GM23338 (cell line): ENCODE measurements around the gene MVB12B. TPM values are rescaled to one million over a fixed set of nuclear protein-coding genes. Genes with fewer than 3 reads are reported as not detected.

Experiments used
- ATAC-seq: fragments of 200-7000 bp; cut with Tn5 transposase; 3 replicates; pipeline ENCODE4 v1.9.1; 2020
- DNase-seq: peaks from one replicate; pipeline ENCODE4 v3.0.0-alpha.2; 2015; ENCODE audit warnings: low spot score
- H2AFZ ChIP-seq: fragments of 200-600 bp; sonication (generic); 2 replicates; pipeline ENCODE4 v1.8.0; 2016; ENCODE audit warnings: antibody characterized with exemption, mild to moderate bottlenecking, moderate library complexity
- H3F3A ChIP-seq: fragments of 200-600 bp; sonication (generic); replicated peaks from 2 replicates; pipeline ENCODE4 v1.8.0; 2017; ENCODE audit warnings: antibody characterized with exemption, mixed run types, low read depth
- H3K27ac ChIP-seq: fragments of 200-600 bp; sonication (generic); 2 replicates; pipeline ENCODE4 v1.6.1; 2016; ENCODE audit warnings: low read depth
- H3K27me3 ChIP-seq: fragments of 200-600 bp; sonication (generic); 2 replicates; pipeline ENCODE4 v1.8.0; 2016; ENCODE audit warnings: mild to moderate bottlenecking, mixed run types, moderate library complexity; ENCODE audit not compliant: insufficient read depth
- H3K36me3 ChIP-seq: fragments of 200-600 bp; sonication (generic); 2 replicates; pipeline ENCODE4 v1.8.0; 2016; ENCODE audit warnings: mild to moderate bottlenecking; ENCODE audit not compliant: insufficient read depth
- H3K4me1 ChIP-seq: fragments of 200-600 bp; sonication (generic); 2 replicates; pipeline ENCODE4 v1.8.0; 2016; ENCODE audit warnings: mild to moderate bottlenecking, moderate library complexity; ENCODE audit not compliant: insufficient read depth
- H3K4me2 ChIP-seq: fragments of 200-600 bp; sonication (generic); 2 replicates; pipeline ENCODE4 v1.7.1; 2017; ENCODE audit warnings: mixed run types
- H3K4me3 ChIP-seq: fragments of 200-600 bp; sonication (generic); 2 replicates; pipeline ENCODE4 v1.6.1; 2016; ENCODE audit warnings: mixed run types
- H3K79me2 ChIP-seq: fragments of 200-600 bp; sonication (generic); replicated peaks from 2 replicates; pipeline ENCODE4 v1.8.0; 2017; ENCODE audit warnings: mild to moderate bottlenecking; ENCODE audit not compliant: insufficient read depth
- H3K9me2 ChIP-seq: fragments of 200-600 bp; sonication (generic); 2 replicates; pipeline ENCODE4 v1.8.0; 2017; ENCODE audit not compliant: insufficient read depth
- H4K20me1 ChIP-seq: fragments of 200-600 bp; sonication (generic); replicated peaks from 2 replicates; pipeline ENCODE4 v1.8.0; 2017; ENCODE audit warnings: mild to moderate bottlenecking; ENCODE audit not compliant: insufficient read depth
- H3K27ac Mint-ChIP-seq: 2 replicates; pipeline ENCODE4 v1.8.0; 2020; ENCODE audit warnings: inconsistent platforms, mild to moderate bottlenecking, moderate library complexity, mixed read lengths
- H3K27me3 Mint-ChIP-seq: 3 replicates; pipeline ENCODE4 v1.8.0; 2022; ENCODE audit warnings: low read depth, mild to moderate bottlenecking, moderate library complexity, mixed read lengths, inconsistent platforms; ENCODE audit not compliant: insufficient read depth, poor library complexity
- H3K36me3 Mint-ChIP-seq: 3 replicates; pipeline ENCODE4 v1.8.0; 2021; ENCODE audit warnings: low read depth, mild to moderate bottlenecking, inconsistent platforms, moderate library complexity, mixed read lengths
- H3K4me1 Mint-ChIP-seq: 3 replicates; pipeline ENCODE4 v1.8.0; 2020; ENCODE audit warnings: mild to moderate bottlenecking, inconsistent platforms, mixed read lengths
- H3K4me3 Mint-ChIP-seq: 3 replicates; pipeline ENCODE4 v1.8.0; 2021; ENCODE audit warnings: moderate library complexity, mild to moderate bottlenecking, inconsistent platforms, mixed read lengths
- H3K9me3 Mint-ChIP-seq: 3 replicates; pipeline ENCODE4 v1.8.0; 2020; ENCODE audit warnings: moderate library complexity, mild to moderate bottlenecking, inconsistent platforms, mixed read lengths
- CREB1 ChIP-seq: fragments of 250-450 bp; sonication (Bioruptor Pico); IDR thresholded peaks from 2 replicates; pipeline ENCODE4 v1.5.0; 2020; ENCODE audit warnings: low read depth, mild to moderate bottlenecking, moderate library complexity
- CTCF ChIP-seq, 2 experiments: fragments of 200-600 bp in 1 of 2; sonication (generic) in 1 of 2; conservative IDR thresholded peaks; 2 replicates each; pipeline versions ENCODE4 v1.5.1 to v1.6.1; 2016 to 2017; ENCODE audit warnings: antibody characterized with exemption in 2 of 2, low read depth in 2 of 2, mild to moderate bottlenecking in 2 of 2, moderate library complexity in 1 of 2
- ETS1 ChIP-seq: IDR thresholded peaks from 2 replicates; pipeline ENCODE4 v1.6.1; 2016; ENCODE audit warnings: antibody characterized with exemption
- EZH2 ChIP-seq: fragments of 200-600 bp; sonication (generic); IDR thresholded peaks from one replicate; pipeline ENCODE4 v1.8.0; 2017; ENCODE audit warnings: antibody characterized with exemption, mild to moderate bottlenecking, low read depth; ENCODE audit not compliant: unreplicated experiment
- EZH2phosphoT487 ChIP-seq: fragments of 200-600 bp; sonication (generic); IDR thresholded peaks from one replicate; pipeline ENCODE4 v1.8.1; 2018; ENCODE audit warnings: antibody characterized with exemption; ENCODE audit not compliant: unreplicated experiment
- JUNB ChIP-seq: IDR thresholded peaks from one replicate; pipeline ENCODE4 v1.6.1; 2016; ENCODE audit warnings: antibody characterized with exemption; ENCODE audit not compliant: unreplicated experiment
- NANOG ChIP-seq: IDR thresholded peaks from 2 replicates; pipeline ENCODE4 v1.6.1; 2016; ENCODE audit warnings: antibody characterized with exemption, borderline replicate concordance
- POLR2AphosphoS5 ChIP-seq: IDR thresholded peaks from 2 replicates; pipeline ENCODE4 v1.6.1; 2016; ENCODE audit warnings: antibody characterized with exemption, low read depth
- REST ChIP-seq: IDR thresholded peaks from one replicate; pipeline ENCODE4 v1.6.1; 2018; ENCODE audit warnings: antibody characterized with exemption; ENCODE audit not compliant: unreplicated experiment
- STAT1 ChIP-seq: IDR thresholded peaks from one replicate; pipeline ENCODE4 v1.6.1; 2016; ENCODE audit warnings: antibody characterized with exemption; ENCODE audit not compliant: unreplicated experiment
- ZNF114 ChIP-seq: fragments of 250-450 bp; sonication (Bioruptor Pico); IDR thresholded peaks from 2 replicates; pipeline ENCODE4 v1.5.0; 2020; ENCODE audit warnings: mild to moderate bottlenecking, moderate library complexity
- ZNF331 ChIP-seq: fragments of 250-450 bp; sonication (Bioruptor Pico); IDR thresholded peaks from 2 replicates; pipeline ENCODE4 v1.5.0; 2020; ENCODE audit warnings: low read depth, mild to moderate bottlenecking, moderate library complexity
- ZNF462 ChIP-seq: fragments of 250-450 bp; sonication (Bioruptor Pico); IDR thresholded peaks from 2 replicates; pipeline ENCODE4 v1.5.0; 2020; ENCODE audit warnings: mild to moderate bottlenecking, moderate library complexity
- polyA plus RNA-seq: library from polyadenylated mRNA; unstranded; fragments of >200 nt; fragmentation: Nextera tagmentation; extraction: Ambion mirVana; gene quantifications from 2 replicates; pipeline ENCODE4 v1.2.1, GENCODE V29; 2016
- total RNA-seq: library from RNA; depleted of rRNA; stranded (reverse); fragments of >200 nt; shearing (Covaris generic); gene quantifications from 2 replicates; pipeline ENCODE4 v1.2.3, GENCODE V29; 2014

Gene MVB12B
- total and polyA plus RNA-seq, 2 experiments from 2014 or later = 1.9 to 6.6 TPM

GRCh38 chr9:126486276-126486675, 159.6 kb downstream of the MVB12B start:
- H4K20me1 ChIP-seq = no peaks in the 10 kb centered on the region
- H2AFZ ChIP-seq = no peak overlapping the region
- peaks cover 14% of the 10 kb centered on the region for H3K4me1 Mint-ChIP-seq
- H3K36me3 Mint-ChIP-seq = no peaks in the 10 kb centered on the region
- no peak for ATAC-seq
- DNase-seq = no peak
- H3K4me3 ChIP-seq = no peak overlapping the region
- H3K27me3 Mint-ChIP-seq = peaks cover 8% of the 10 kb centered on the region
- H3K36me3 ChIP-seq = no peaks in the 10 kb centered on the region
- no peak overlapping the region for H3K4me3 Mint-ChIP-seq
- TF ChIP-seq NANOG (no peak), ETS1 (no peak), STAT1 (no peak), CREB1 (CRISPR knock-in tag) (no peak), JUNB (no peak), CTCF (conservative IDR thresholded peaks at IDR 0.05; ENCODE audit: low read depth in 2 of 2) (no peak), POLR2AphosphoS5 (no peak), EZH2 (no peak), ZNF114 (CRISPR knock-in tag) (no peak), EZH2phosphoT487 (no peak), REST (no peak), ZNF462 (CRISPR knock-in tag) (no peak), ZNF331 (CRISPR knock-in tag) (no peak)
- no peak overlapping the region for H3K27ac ChIP-seq
- H3K27ac Mint-ChIP-seq = no peak overlapping the region
- H3K9me2 ChIP-seq = no peaks in the 10 kb centered on the region
- H3F3A ChIP-seq = no peaks in the 10 kb centered on the region
- H3K4me2 ChIP-seq = no peak overlapping the region
- peaks cover 9% of the 10 kb centered on the region for H3K4me1 ChIP-seq
- H3K27me3 ChIP-seq = no peaks in the 10 kb centered on the region
- H3K9me3 Mint-ChIP-seq = no peaks in the 10 kb centered on the region
- no peaks in the 10 kb centered on the region for H3K79me2 ChIP-seq
